Left lung (tissue), 10 donors: ENCODE measurements around the gene DMRTB1. TPM values are rescaled to one million over a fixed set of nuclear protein-coding genes. Genes with fewer than 3 reads are reported as not detected.

Source experiments
- ATAC-seq: fragments of 200-7000 bp; cut with Tn5 transposase; one replicate; pipeline ENCODE4 v1.9.1; 2020; ENCODE audit warnings: moderate library complexity
- DNase-seq, 4 donors: peaks; one replicate each; pipeline ENCODE4 v3.0.0-alpha.2; 2013 to 2020
- H3K27ac ChIP-seq, 2 donors: fragments of 200-600 bp; sonication (generic) in 1 of 2; one replicate each; pipeline versions ENCODE4 v1.5.0 to v1.8.0; 2020 to 2021
- H3K27me3 ChIP-seq, 2 donors: fragments of 200-600 bp; sonication (generic) in 1 of 2; one replicate each; pipeline versions ENCODE4 v1.5.0 to v1.8.0; 2020 to 2021
- H3K36me3 ChIP-seq, 2 donors: fragments of 200-600 bp; sonication (generic) in 1 of 2; one replicate each; pipeline versions ENCODE4 v1.5.0 to v1.8.0; 2020 to 2021
- H3K4me1 ChIP-seq, 2 donors: fragments of 200-600 bp; one replicate each; pipeline ENCODE4 v1.8.0; 2021
- H3K4me3 ChIP-seq, 2 donors: fragments of 200-600 bp; sonication (generic) in 1 of 2; one replicate each; pipeline versions ENCODE4 v1.5.0 to v1.8.0; 2020 to 2021; ENCODE audit warnings: mild to moderate bottlenecking in 1 of 2
- H3K9me3 ChIP-seq, 2 donors: fragments of 200-600 bp; sonication (generic) in 1 of 2; one replicate each; pipeline versions ENCODE4 v1.5.0 to v1.8.0; 2020 to 2021
- CTCF ChIP-seq, 2 donors: fragments of 200-600 bp; sonication (generic) in 1 of 2; IDR thresholded peaks; one replicate each; pipeline versions ENCODE4 v1.5.0 to v1.8.0; 2021; ENCODE audit warnings: antibody characterized with exemption in 2 of 2
- intact Hi-C, 2 donors: fragments of 100-400 bp; cut with DNase I; formaldehyde crosslinking; loops; one replicate each; pipeline versions ENCODE4 v1.11.2 to v1.14.2; 2022
- polyA plus RNA-seq, 6 donors: library from polyadenylated mRNA; unstranded; fragments of 120-200 nt; gene quantifications; one replicate each; pipeline ENCODE4 v1.2.1, GENCODE V29; 2013; ENCODE audit not compliant: insufficient read length in 6 of 6
- total RNA-seq, 2 donors: library from RNA; stranded (reverse); fragmentation: NEBNext Ultra II Directional; extraction: Animal tissue kit (Norgen Biotek cat#: 25700); gene quantifications; one replicate each; pipeline ENCODE4 v1.2.1, GENCODE V29; 2021
- donor health status: DM: no; HTN: yes; CAD: no.
- donor health status: DM: no; HTN: no; CAD: no.

Gene DMRTB1
- total and polyA plus RNA-seq, 8 donors, result not detected

- no peaks in the 10 kb centered on the region for H3K9me3 ChIP-seq
- DNase-seq, result no peak
- H3K4me1 ChIP-seq, result no peaks in the 10 kb centered on the region
- H3K36me3 ChIP-seq, result no peaks in the 10 kb centered on the region
- peaks cover 0 to under 1% of the 10 kb centered on the region in 2 donors for H3K27me3 ChIP-seq
- intact Hi-C loops, result no loop called here
- no peak for ATAC-seq
- H3K4me3 ChIP-seq, result no peak overlapping the region
- H3K27ac ChIP-seq, result no peak overlapping the region
- no peak for TF ChIP-seq CTCF (IDR thresholded peaks at IDR 0.05)
These were observed 17.4 kb downstream of the DMRTB1 start for GRCh38 chr1:53476579-53476978.

DNA sequence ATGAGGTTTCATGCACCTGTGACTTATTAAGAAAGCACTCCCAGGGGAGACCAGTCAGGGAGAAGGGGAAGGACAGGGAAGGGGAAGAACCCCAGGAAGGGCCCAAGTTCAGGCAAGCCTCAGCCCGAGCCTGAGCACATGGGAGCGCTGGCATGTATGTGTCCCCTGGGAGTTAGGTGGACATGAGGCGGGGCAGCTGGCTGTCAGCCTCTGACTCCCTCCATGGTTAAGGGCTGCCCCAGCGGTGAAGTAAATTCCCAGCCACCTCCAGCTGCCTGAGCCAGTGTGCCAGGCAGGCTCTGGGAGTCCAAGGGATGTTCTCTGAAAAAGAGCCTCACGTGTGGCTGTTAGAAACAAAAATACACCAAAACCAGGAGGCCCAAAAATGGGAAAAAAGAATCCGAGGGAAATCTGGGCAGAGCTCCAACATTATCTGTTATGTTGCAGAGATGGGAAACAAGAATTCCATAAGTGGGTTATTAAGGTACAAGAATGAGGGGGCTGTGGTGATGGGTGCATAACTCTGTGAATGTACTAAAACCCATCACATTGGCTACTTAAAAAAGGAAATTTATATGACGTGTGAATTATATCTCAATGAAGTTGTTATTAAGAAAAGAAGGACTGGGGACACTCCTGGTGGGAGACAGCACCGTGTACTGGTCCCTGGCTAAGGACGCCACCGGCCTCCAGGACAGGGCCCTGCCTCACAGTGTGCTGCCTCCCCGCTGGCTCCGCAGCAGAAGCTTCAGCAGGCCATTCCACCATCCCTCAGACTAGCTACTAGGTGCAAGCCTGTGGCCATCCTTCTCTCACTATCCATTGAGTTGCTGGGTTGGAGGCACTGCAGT is 18.7 kb downstream of the DMRTB1 start:
- Histone ChIP-seq H3K27ac (no peak overlapping the region), H3K4me1 (no peaks in the 10 kb centered on the region), H3K36me3 (no peaks in the 10 kb centered on the region), H3K4me3 (no peak overlapping the region), H3K9me3 (no peaks in the 10 kb centered on the region), H3K27me3 (peaks cover 0 to 9% of the 10 kb centered on the region in 2 donors)
- no peak for DNase-seq
- ATAC-seq, result no peak
- no peak for TF ChIP-seq CTCF (IDR thresholded peaks at IDR 0.05)
- intact Hi-C loops, result no loop called here

GRCh38 chr1:53478502-53478818 is 19.3 kb downstream of the DMRTB1 start:
- Histone ChIP-seq H3K4me1 (no peaks in the 10 kb centered on the region), H3K9me3 (no peaks in the 10 kb centered on the region), H3K27me3 (peaks cover 0 to 15% of the 10 kb centered on the region in 2 donors), H3K4me3 (no peak overlapping the region), H3K27ac (no peak overlapping the region), H3K36me3 (no peaks in the 10 kb centered on the region)
- no peak for TF ChIP-seq CTCF (IDR thresholded peaks at IDR 0.05)
- intact Hi-C loops, result no loop called here
- DNase-seq, result no peak
- ATAC-seq, result no peak

DNA sequence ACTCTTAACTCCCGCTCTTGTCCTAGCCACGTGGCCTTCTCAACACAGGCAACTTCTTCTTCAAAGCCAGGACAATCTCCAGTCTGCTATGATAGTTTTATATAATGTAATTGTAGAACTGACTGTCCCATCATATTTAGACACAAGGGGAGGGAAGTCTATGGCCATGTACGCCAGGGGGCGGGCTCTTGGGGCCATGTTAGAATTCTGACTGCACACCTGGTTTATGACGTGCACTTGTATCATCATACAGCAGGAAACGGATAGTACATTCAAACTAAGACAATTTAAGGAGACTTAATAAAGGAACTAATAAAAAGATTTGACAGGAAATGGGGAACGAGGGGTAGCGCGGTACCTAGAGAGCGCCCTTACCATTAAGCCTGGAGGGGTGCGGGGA is 21.5 kb downstream of the DMRTB1 start:
- Histone ChIP-seq H3K27ac (no peak overlapping the region), H3K9me3 (no peaks in the 10 kb centered on the region), H3K4me3 (no peak overlapping the region), H3K36me3 (no peaks in the 10 kb centered on the region), H3K4me1 (no peaks in the 10 kb centered on the region), H3K27me3 (peaks cover 0 to 32% of the 10 kb centered on the region in 2 donors)
- ATAC-seq, result no peak
- no peak for TF ChIP-seq CTCF (IDR thresholded peaks at IDR 0.05)
- no peak for DNase-seq
- intact Hi-C loops, result loop anchor here in 1 of 2 donors (10.0 kb wide), 1 partner anchor 114 kb away; no protein-coding TSS in a partner anchor

- no peak for TF ChIP-seq CTCF (IDR thresholded peaks at IDR 0.05)
- intact Hi-C loops, result loop anchor here in 1 of 2 donors (10.0 kb wide), 1 partner anchor 113 kb away; no protein-coding TSS in a partner anchor
These were observed 22.3 kb downstream of the DMRTB1 start for GRCh38 chr1:53481456-53481855.

More at GRCh38 chr1:53481456-53481855, 22.3 kb downstream of the DMRTB1 start:
- Histone ChIP-seq H3K4me1 (no peaks in the 10 kb centered on the region), H3K27me3 (peaks cover 0 to 39% of the 10 kb centered on the region in 2 donors), H3K9me3 (no peaks in the 10 kb centered on the region), H3K36me3 (no peaks in the 10 kb centered on the region), H3K27ac (no peak overlapping the region), H3K4me3 (no peak overlapping the region)
- DNase-seq, result no peak
- no peak for ATAC-seq
